Liver (tissue), 9 donors: ENCODE data around the gene TRIOBP. TPM values are rescaled to one million over a fixed set of nuclear protein-coding genes. Genes with fewer than 3 reads are reported as not detected.
"Not testable (repeated sequence)": the region's sequence is repeated elsewhere in the genome, so short reads cannot be mapped to it uniquely, and the experiment has no call there.

Experiments used
- DNase-seq: peaks from one replicate; pipeline ENCODE4 v3.0.0-alpha.2; 2017; ENCODE audit warnings: low spot score
- H3K27ac ChIP-seq, 2 donors: one replicate each; pipeline ENCODE4 v1.7.0; 2013; ENCODE audit warnings: inconsistent platforms in 2 of 2, low read length in 2 of 2, control low read depth in 1 of 2, low read depth in 1 of 2, mild to moderate bottlenecking in 1 of 2
- H3K27me3 ChIP-seq, 4 donors: one replicate each; pipeline versions ENCODE4 v1.6.1 to v1.7.0; 2013; ENCODE audit warnings: low read length in 3 of 4, inconsistent platforms in 1 of 4, mild to moderate bottlenecking in 1 of 4, moderate library complexity in 1 of 4; ENCODE audit not compliant: control insufficient read depth in 4 of 4, insufficient read depth in 4 of 4
- H3K36me3 ChIP-seq, 4 donors: one replicate each; pipeline versions ENCODE4 v1.6.1 to v1.7.0; 2013; ENCODE audit warnings: low read length in 3 of 4, mild to moderate bottlenecking in 3 of 4, low read depth in 1 of 4, moderate library complexity in 1 of 4; ENCODE audit not compliant: control insufficient read depth in 4 of 4, insufficient read depth in 3 of 4
- H3K4me1 ChIP-seq, 4 donors: one replicate each; pipeline versions ENCODE4 v1.6.1 to v1.7.0; 2013; ENCODE audit warnings: low read length in 3 of 4, mild to moderate bottlenecking in 3 of 4, moderate library complexity in 1 of 4; ENCODE audit not compliant: control insufficient read depth in 4 of 4, insufficient read depth in 4 of 4
- H3K4me3 ChIP-seq, 3 donors: one replicate each; pipeline versions ENCODE4 v1.6.1 to v1.7.0; 2013; ENCODE audit warnings: low read length in 3 of 3, control low read depth in 1 of 3, low read depth in 1 of 3, mild to moderate bottlenecking in 1 of 3
- H3K9ac ChIP-seq, 2 donors: one replicate each; pipeline ENCODE4 v1.7.0; 2013; ENCODE audit warnings: low read length in 2 of 2, mild to moderate bottlenecking in 2 of 2, moderate library complexity in 2 of 2, control low read depth in 1 of 2, low read depth in 1 of 2
- H3K9me3 ChIP-seq, 4 donors: one replicate each; pipeline versions ENCODE4 v1.6.1 to v1.7.0; 2013; ENCODE audit warnings: low read length in 3 of 4; ENCODE audit not compliant: control insufficient read depth in 4 of 4
- ATF3 ChIP-seq: IDR thresholded peaks from 2 replicates; pipeline ENCODE4 v1.6.1; 2016; ENCODE audit warnings: antibody characterized with exemption
- CTCF ChIP-seq: fragments of 150-350 bp; IDR thresholded peaks from 2 replicates; pipeline ENCODE4 v1.5.1; 2017; ENCODE audit warnings: improper control_type of control experiment, low read depth, low read length; ENCODE audit not compliant: missing input control
- EGR1 ChIP-seq, 2 donors: IDR thresholded peaks; 2 replicates each; pipeline ENCODE4 v1.6.1; 2016 to 2018; ENCODE audit warnings: antibody characterized with exemption in 2 of 2, low read depth in 2 of 2
- FOXA1 ChIP-seq: IDR thresholded peaks from 2 replicates; pipeline ENCODE4 v1.6.1; 2016; ENCODE audit warnings: antibody characterized with exemption
- FOXA2 ChIP-seq: IDR thresholded peaks from 2 replicates; pipeline ENCODE4 v1.6.1; 2016; ENCODE audit warnings: antibody characterized with exemption
- GABPA ChIP-seq, 2 donors: IDR thresholded peaks in 1 of 2; conservative IDR thresholded peaks in 1 of 2; 2 replicates each; pipeline ENCODE4 v1.6.1; 2016; ENCODE audit warnings: antibody characterized with exemption in 2 of 2, mild to moderate bottlenecking in 1 of 2, moderate library complexity in 1 of 2
- HNF4A ChIP-seq, 2 donors: conservative IDR thresholded peaks; 2 replicates each; pipeline ENCODE4 v1.6.1; 2016; ENCODE audit warnings: antibody characterized with exemption in 2 of 2, mild to moderate bottlenecking in 2 of 2
- HNF4G ChIP-seq: IDR thresholded peaks from 2 replicates; pipeline ENCODE4 v1.6.1; 2016; ENCODE audit warnings: antibody characterized with exemption
- JUND ChIP-seq, 2 donors: IDR thresholded peaks; 2 replicates each; pipeline ENCODE4 v1.6.1; 2016; ENCODE audit warnings: antibody characterized with exemption in 2 of 2
- MAX ChIP-seq: IDR thresholded peaks from 2 replicates; pipeline ENCODE4 v1.6.1; 2016; ENCODE audit warnings: antibody characterized with exemption
- NR2F2 ChIP-seq: IDR thresholded peaks from 2 replicates; pipeline ENCODE4 v1.6.1; 2016; ENCODE audit warnings: antibody characterized with exemption
- RAD21 ChIP-seq, 2 donors: IDR thresholded peaks; 2 replicates each; pipeline ENCODE4 v1.6.1; 2016; ENCODE audit warnings: antibody characterized with exemption in 2 of 2, mild to moderate bottlenecking in 2 of 2
- REST ChIP-seq: IDR thresholded peaks from 2 replicates; pipeline ENCODE4 v1.6.1; 2016; ENCODE audit warnings: antibody characterized with exemption, mild to moderate bottlenecking
- RXRA ChIP-seq, 2 donors: IDR thresholded peaks; 2 replicates each; pipeline ENCODE4 v1.6.1; 2017 to 2018; ENCODE audit warnings: antibody characterized with exemption in 2 of 2, mild to moderate bottlenecking in 1 of 2
- SP1 ChIP-seq: IDR thresholded peaks from 2 replicates; pipeline ENCODE4 v1.6.1; 2018; ENCODE audit warnings: antibody characterized with exemption, mild to moderate bottlenecking
- TAF1 ChIP-seq: conservative IDR thresholded peaks from 2 replicates; pipeline ENCODE4 v1.6.1; 2016; ENCODE audit warnings: antibody characterized with exemption, mild to moderate bottlenecking
- YY1 ChIP-seq: IDR thresholded peaks from 2 replicates; pipeline ENCODE4 v1.6.1; 2016; ENCODE audit warnings: antibody characterized with exemption, mild to moderate bottlenecking
- ZBTB33 ChIP-seq: IDR thresholded peaks from 2 replicates; pipeline ENCODE4 v1.6.1; 2016; ENCODE audit warnings: antibody characterized with exemption
- WGBS: extraction: QIAGEN DNeasy Blood & Tissue Kit; methylation state at CpG from one replicate; pipeline ENCODE4 v1.1.7; 2013; 5-methylcytosine and 5-hydroxymethylcytosine counted together
- polyA plus RNA-seq, 2 donors: library from polyadenylated mRNA; stranded (reverse) in 1 of 2; unstranded in 1 of 2; fragments of 200-250 nt in 1 of 2; fragments of >200 nt in 1 of 2; fragmentation: Nextera tagmentation in 1 of 2; extraction: Ambion mirVana in 1 of 2; gene quantifications; one replicate each; pipeline versions ENCODE4 v1.2.1 to v1.2.3, GENCODE V29; 2013 to 2015
- total RNA-seq, 2 donors: library from RNA; depleted of rRNA; stranded (reverse); fragments of >200 nt; gene quantifications; one replicate each; pipeline ENCODE4 v1.2.3, GENCODE V29; 2014
- donor health status: healthy.
- donor health status: healthy.
- donor health status: healthy.
- donor health status: healthy.
- donor health status: healthy.

TRIOBP gene
- total and polyA plus RNA-seq, 4 donors, result 4.8 to 41.1 (median 21.6) TPM

GRCh38 chr22:37797874-37798500, 101.1 kb downstream of the TRIOBP start:
- TF ChIP-seq JUND (IDR thresholded peaks at IDR 0.05), result no peak
- TF ChIP-seq HNF4A (conservative IDR thresholded peaks at IDR 0.05), result no peak
- TF ChIP-seq GABPA (IDR thresholded peaks at IDR 0.05 in 1 of 2, conservative IDR thresholded peaks at IDR 0.05 in 1 of 2), result no peak
- TF ChIP-seq YY1, result no peak
- TF ChIP-seq ATF3, result no peak
- no peak for TF ChIP-seq MAX
- TF ChIP-seq CTCF, result no peak
- no peak for TF ChIP-seq FOXA2
- TF ChIP-seq TAF1, result no peak
- TF ChIP-seq RAD21 (IDR thresholded peaks at IDR 0.05), result no peak
- no peak for TF ChIP-seq RXRA (IDR thresholded peaks at IDR 0.05)
- TF ChIP-seq NR2F2, result no peak
- no peak for TF ChIP-seq REST
- TF ChIP-seq ZBTB33, result no peak
- no peak for TF ChIP-seq FOXA1
- TF ChIP-seq EGR1 (IDR thresholded peaks at IDR 0.05; ENCODE audit: low read depth in 2 of 2), result no peak
- no peak for TF ChIP-seq SP1
- TF ChIP-seq HNF4G, result no peak
- H3K36me3 ChIP-seq, result no peaks in the 10 kb centered on the region
- 78% methylated on average over 14 of the region's 14 CpGs for WGBS
- H3K27me3 ChIP-seq, result no peaks in the 10 kb centered on the region
- peaks cover 3 to 10% (median 6%) of the 10 kb centered on the region in 4 donors for H3K4me1 ChIP-seq
- no peaks in the 10 kb centered on the region for H3K9me3 ChIP-seq
- no peak overlapping the region for H3K9ac ChIP-seq
- no peak overlapping the region for H3K4me3 ChIP-seq
- DNase-seq, result no peak
- no peak overlapping the region for H3K27ac ChIP-seq

- DNase-seq, result not testable (repeated sequence)
- 78% methylated on average over 9 of the region's 9 CpGs for WGBS
These were observed 103.1 kb downstream of the TRIOBP start for GRCh38 chr22:37799979-37800378.

More at GRCh38 chr22:37799979-37800378, 103.1 kb downstream of the TRIOBP start:
- peaks cover 9 to 23% (median 18%) of the 10 kb centered on the region in 4 donors for H3K4me1 ChIP-seq
- not testable (repeated sequence) for H3K27ac ChIP-seq, H3K27me3 ChIP-seq, H3K9me3 ChIP-seq, H3K9ac ChIP-seq, H3K4me3 ChIP-seq, H3K36me3 ChIP-seq
